Astrocyte (in vitro differentiated cells and primary cell): ENCODE results near the gene AMN. TPM values are rescaled to one million over a fixed set of nuclear protein-coding genes. Genes with fewer than 3 reads are reported as not detected.

Experiments used
- DNase-seq: peaks from one replicate; pipeline ENCODE4 v3.0.0-alpha.2; 2010; ENCODE audit warnings: low read depth
- FAIRE-seq: peaks from 2 replicates; lab custom pipeline; 2011; peaks lifted over from hg19 to GRCh38; lab: Jason Lieb, UNC
- H2AFZ ChIP-seq: 2 replicates; pipeline ENCODE4 v1.6.0; 2012; ENCODE audit warnings: low read depth, low read length, inconsistent platforms
- H3K27ac ChIP-seq: 2 replicates; pipeline ENCODE4 v1.5.1; 2011; ENCODE audit warnings: low read depth, low read length, inconsistent platforms
- H3K27me3 ChIP-seq: 2 replicates; pipeline ENCODE4 v1.6.0; 2011; ENCODE audit warnings: low read length, inconsistent platforms; ENCODE audit not compliant: insufficient read depth
- H3K36me3 ChIP-seq: 2 replicates; pipeline ENCODE4 v1.5.1; 2011; ENCODE audit warnings: low read length, inconsistent platforms; ENCODE audit not compliant: insufficient read depth
- H3K4me1 ChIP-seq: 2 replicates; pipeline ENCODE4 v1.5.1; 2011; ENCODE audit warnings: low read length, inconsistent platforms; ENCODE audit not compliant: insufficient read depth
- H3K4me2 ChIP-seq: 2 replicates; pipeline ENCODE4 v1.6.0; 2012; ENCODE audit warnings: low read length, inconsistent platforms
- H3K4me3 ChIP-seq: 2 replicates; pipeline ENCODE4 v1.5.1; 2011; ENCODE audit warnings: low read depth, mild to moderate bottlenecking, low read length, inconsistent platforms; ENCODE audit not compliant: insufficient read depth
- H3K79me2 ChIP-seq: 2 replicates; pipeline ENCODE4 v1.6.0; 2012; ENCODE audit warnings: mild to moderate bottlenecking, low read length, inconsistent platforms; ENCODE audit not compliant: insufficient read depth
- H3K9ac ChIP-seq: 2 replicates; pipeline ENCODE4 v1.6.0; 2012; ENCODE audit warnings: mild to moderate bottlenecking, low read length, inconsistent platforms
- H3K9me3 ChIP-seq: 2 replicates; pipeline ENCODE4 v1.5.1; 2012; ENCODE audit warnings: low read depth, mild to moderate bottlenecking, low read length, inconsistent platforms; ENCODE audit not compliant: insufficient read depth
- H4K20me1 ChIP-seq: 2 replicates; pipeline ENCODE4 v1.6.0; 2012; ENCODE audit warnings: low read length, inconsistent platforms; ENCODE audit not compliant: insufficient read depth
- H3K27ac Mint-ChIP-seq: one replicate; pipeline ENCODE4 v1.8.0; 2021; ENCODE audit warnings: mild to moderate bottlenecking, mixed read lengths; ENCODE audit not compliant: unreplicated experiment
- H3K27me3 Mint-ChIP-seq: one replicate; pipeline ENCODE4 v1.8.0; 2021; ENCODE audit warnings: low read depth, mixed read lengths; ENCODE audit not compliant: unreplicated experiment
- H3K36me3 Mint-ChIP-seq: one replicate; pipeline ENCODE4 v1.8.0; 2021; ENCODE audit warnings: low read depth, mixed read lengths; ENCODE audit not compliant: unreplicated experiment
- H3K4me1 Mint-ChIP-seq: one replicate; pipeline ENCODE4 v1.8.0; 2021; ENCODE audit warnings: low read depth, mixed read lengths; ENCODE audit not compliant: unreplicated experiment
- H3K4me3 Mint-ChIP-seq: one replicate; pipeline ENCODE4 v1.8.0; 2021; ENCODE audit warnings: mild to moderate bottlenecking, moderate library complexity, mixed read lengths; ENCODE audit not compliant: unreplicated experiment
- H3K9me3 Mint-ChIP-seq: one replicate; pipeline ENCODE4 v1.8.0; 2021; ENCODE audit warnings: mild to moderate bottlenecking, mixed read lengths; ENCODE audit not compliant: unreplicated experiment
- CTCF ChIP-seq: IDR thresholded peaks from 2 replicates; pipeline ENCODE4 v1.5.1; 2011; ENCODE audit warnings: low read depth, mild to moderate bottlenecking, inconsistent platforms, low read length, moderate library complexity; ENCODE audit not compliant: insufficient read depth
- EZH2 ChIP-seq: IDR thresholded peaks from 2 replicates; pipeline ENCODE4 v1.6.1; 2012; ENCODE audit warnings: mild to moderate bottlenecking, low read length, inconsistent platforms; ENCODE audit not compliant: insufficient read depth
- total RNA-seq: library from RNA; stranded (reverse); gene quantifications from 2 replicates; pipeline ENCODE4 v1.2.1, GENCODE V29; 2021

Gene AMN
- total RNA-seq, 1 donor from 2014 or later, result 2.0 TPM

GRCh38 chr14:102883554-102883953 lies 38.9 kb upstream of the AMN start:
- no peaks in the 10 kb centered on the region for H3K4me1 Mint-ChIP-seq
- no peak overlapping the region for H3K27ac Mint-ChIP-seq

GRCh38 chr14:102885737-102886447 lies 36.6 kb upstream of the AMN start:
- H3K4me1 Mint-ChIP-seq, result no peaks in the 10 kb centered on the region
- Histone ChIP-seq H3K9me3 (no peaks in the 10 kb centered on the region), H4K20me1 (no peaks in the 10 kb centered on the region), H3K27me3 (no peaks in the 10 kb centered on the region), H3K79me2 (no peaks in the 10 kb centered on the region), H3K4me3 (no peak overlapping the region), H3K27ac (no peak overlapping the region), H3K36me3 (peaks cover 11% of the 10 kb centered on the region), H3K4me2 (no peak overlapping the region), H3K4me1 (no peaks in the 10 kb centered on the region), H3K9ac (no peak overlapping the region), H2AFZ (no peak overlapping the region)
- H3K27ac Mint-ChIP-seq, result no peak overlapping the region
- H3K27me3 Mint-ChIP-seq, result no peaks in the 10 kb centered on the region
- TF ChIP-seq CTCF (no peak), EZH2 (no peak)
- no peak overlapping the region for H3K4me3 Mint-ChIP-seq
- H3K9me3 Mint-ChIP-seq, result no peaks in the 10 kb centered on the region
- no peak for DNase-seq
- H3K36me3 Mint-ChIP-seq, result peaks cover 19% of the 10 kb centered on the region
- FAIRE-seq, result no peak

More at GRCh38 chr14:102883554-102883953, 38.9 kb upstream of the AMN start:
- no peak for TF ChIP-seq EZH2
- TF ChIP-seq CTCF, result no peak
- Mint-ChIP-seq H3K9me3 (no peaks in the 10 kb centered on the region), H3K36me3 (peaks cover 16% of the 10 kb centered on the region), H3K27me3 (no peaks in the 10 kb centered on the region), H3K4me3 (no peak overlapping the region)
- no peak overlapping the region for H3K9ac ChIP-seq
- DNase-seq, result no peak
- no peaks in the 10 kb centered on the region for H4K20me1 ChIP-seq
- H3K36me3 ChIP-seq, result peaks cover 6% of the 10 kb centered on the region
- no peak for FAIRE-seq
- H3K4me3 ChIP-seq, result no peak overlapping the region
- H2AFZ ChIP-seq, result no peak overlapping the region
- H3K4me2 ChIP-seq, result no peak overlapping the region
- no peaks in the 10 kb centered on the region for H3K27me3 ChIP-seq
- H3K79me2 ChIP-seq, result no peaks in the 10 kb centered on the region
- H3K27ac ChIP-seq, result no peak overlapping the region
- H3K4me1 ChIP-seq, result no peaks in the 10 kb centered on the region
- no peaks in the 10 kb centered on the region for H3K9me3 ChIP-seq

- Histone ChIP-seq H3K4me2 (no peak overlapping the region), H3K4me1 (peaks cover 2% of the 10 kb centered on the region), H3K9me3 (no peaks in the 10 kb centered on the region), H3K79me2 (no peaks in the 10 kb centered on the region), H3K27me3 (no peaks in the 10 kb centered on the region), H3K9ac (no peak overlapping the region), H2AFZ (no peak overlapping the region), H3K27ac (no peak overlapping the region), H3K36me3 (peaks cover 11% of the 10 kb centered on the region), H4K20me1 (peaks cover 5% of the 10 kb centered on the region), H3K4me3 (no peak overlapping the region)
- Mint-ChIP-seq H3K27ac (no peak overlapping the region), H3K9me3 (no peaks in the 10 kb centered on the region), H3K36me3 (peaks cover 21% of the 10 kb centered on the region), H3K27me3 (no peaks in the 10 kb centered on the region), H3K4me3 (no peak overlapping the region), H3K4me1 (peaks cover 4% of the 10 kb centered on the region)
- FAIRE-seq (no peak), DNase-seq (no peak)
- no peak for TF ChIP-seq CTCF
These were observed 33.7 kb upstream of the AMN start for GRCh38 chr14:102888748-102889147.
